GM12878 (cell line): ENCODE measurements around the gene ZCRB1. TPM values are rescaled to one million over a fixed set of nuclear protein-coding genes. Genes with fewer than 3 reads are reported as not detected.

Experiments used
- ATAC-seq: fragments of 200-7000 bp; cut with Tn5 transposase; 3 replicates; pipeline ENCODE4 v1.9.1; 2020; ENCODE audit warnings: mild to moderate bottlenecking, moderate library complexity
- BruUV-seq: library from RNA; stranded (reverse); fragments of 400-500 nt; replicated peaks from 2 replicates; lab custom pipeline; 2021; lab: Mats Ljungman, UMichigan
- CTCF ChIA-PET: fragments of 300-600 bp; sonication (Branson Sonifier 250); formaldehyde crosslinking; extraction: SDS; loops from one replicate; lab custom pipeline; 2021; ENCODE audit warnings: inconsistent platforms; lab: Yijun Ruan, JAX
- POLR2A ChIA-PET: fragments of 350-600 bp; formaldehyde crosslinking; extraction: SDS; loops from one replicate; lab custom pipeline; 2021; ENCODE audit warnings: inconsistent platforms; lab: Charles Lee
- RAD21 ChIA-PET: fragments of 300-600 bp; sonication (Branson Sonifier 250); formaldehyde crosslinking; loops from one replicate; lab custom pipeline; 2023; ENCODE audit warnings: antibody characterized with exemption; ENCODE audit not compliant: unreplicated experiment; lab: Charles Lee
- SMC1A ChIA-PET: fragments of 300-600 bp; sonication (Branson Sonifier 250); formaldehyde crosslinking; loops from one replicate; lab custom pipeline; 2023; ENCODE audit not compliant: unreplicated experiment, uncharacterized antibody; lab: Charles Lee
- DNase-seq: peaks from one replicate; pipeline ENCODE4 v3.0.0-alpha.2; 2011; ENCODE audit warnings: low read depth, low spot score
- FAIRE-seq: peaks from 3 replicates; lab custom pipeline; 2011; peaks lifted over from hg19 to GRCh38; lab: Jason Lieb, UNC
- H2AFZ ChIP-seq: 2 replicates; pipeline ENCODE4 v1.6.0; 2011; ENCODE audit warnings: low read depth, low read length, control low read depth; ENCODE audit not compliant: control insufficient read depth
- H3K27ac ChIP-seq: 2 replicates; pipeline ENCODE4 v1.5.1; 2011; ENCODE audit warnings: control low read depth; ENCODE audit not compliant: control insufficient read depth, insufficient read depth
- H3K27me3 ChIP-seq, 2 experiments: replicated peaks in 1 of 2; 2 replicates each; pipeline versions ENCODE4 v1.6.0 to v1.6.1; 2011; ENCODE audit warnings: low read length in 1 of 2; ENCODE audit not compliant: control insufficient read depth in 2 of 2, insufficient read depth in 2 of 2
- H3K36me3 ChIP-seq, 2 experiments: 2 replicates each; pipeline ENCODE4 v1.5.1; 2011; ENCODE audit warnings: low read length in 1 of 2; ENCODE audit not compliant: control insufficient read depth in 2 of 2, insufficient read depth in 2 of 2
- H3K4me1 ChIP-seq: 2 replicates; pipeline ENCODE4 v1.6.1; 2011; ENCODE audit warnings: mild to moderate bottlenecking, low read length, moderate library complexity, mixed read lengths; ENCODE audit not compliant: control insufficient read depth, insufficient read depth
- H3K4me2 ChIP-seq: 2 replicates; pipeline ENCODE4 v1.6.0; 2011; ENCODE audit warnings: control low read depth; ENCODE audit not compliant: control insufficient read depth, insufficient read depth
- H3K4me3 ChIP-seq: fragments of 200-600 bp; sonication (generic); 2 replicates; pipeline ENCODE4 v1.5.1; 2016
- H3K79me2 ChIP-seq: 2 replicates; pipeline ENCODE4 v1.6.0; 2011; ENCODE audit warnings: low read length; ENCODE audit not compliant: control insufficient read depth, insufficient read depth
- H3K9ac ChIP-seq: 2 replicates; pipeline ENCODE4 v1.8.0; 2011; ENCODE audit warnings: low read length, control low read depth, mixed read lengths; ENCODE audit not compliant: control insufficient read depth, insufficient read depth
- H3K9me3 ChIP-seq: replicated peaks from 3 replicates; pipeline ENCODE4 v1.5.1; 2011; ENCODE audit warnings: mild to moderate bottlenecking, low read length; ENCODE audit not compliant: control insufficient read depth, insufficient read depth
- H4K20me1 ChIP-seq: 2 replicates; pipeline ENCODE4 v1.6.0; 2011; ENCODE audit not compliant: control insufficient read depth, insufficient read depth
- CHD2 ChIP-seq: IDR thresholded peaks from 2 replicates; pipeline ENCODE4 v1.6.1; 2011; ENCODE audit warnings: low read depth, low read length, improper control_type of control experiment, borderline replicate concordance
- CREM ChIP-seq: IDR thresholded peaks from 2 replicates; pipeline ENCODE4 v1.6.1; 2014; ENCODE audit warnings: antibody characterized with exemption, low read depth
- FOXK2 ChIP-seq: fragments of 450-650 bp; IDR thresholded peaks from 2 replicates; pipeline ENCODE4 v1.6.1; 2017; ENCODE audit warnings: mild to moderate bottlenecking, moderate library complexity
- GATAD2B ChIP-seq: fragments of 450-650 bp; conservative IDR thresholded peaks from 2 replicates; pipeline ENCODE4 v1.6.1; 2017; ENCODE audit warnings: low read depth, mild to moderate bottlenecking, moderate library complexity
- HCFC1 ChIP-seq: fragments of 150-350 bp; IDR thresholded peaks from 2 replicates; pipeline ENCODE4 v1.6.1; 2014; ENCODE audit warnings: low read length
- IKZF1 ChIP-seq: fragments of 450-650 bp; conservative IDR thresholded peaks from 2 replicates; pipeline ENCODE4 v1.6.1; 2017; ENCODE audit warnings: antibody characterized with exemption, mild to moderate bottlenecking
- MLLT1 ChIP-seq: fragments of 450-650 bp; IDR thresholded peaks from 2 replicates; pipeline ENCODE4 v1.6.1; 2016; ENCODE audit warnings: mild to moderate bottlenecking
- MXI1 ChIP-seq: fragments of 150-350 bp; IDR thresholded peaks from 2 replicates; pipeline ENCODE4 v1.6.1; 2011; ENCODE audit warnings: low read depth, mild to moderate bottlenecking, inconsistent platforms, low read length, improper control_type of control experiment
- RAD21 ChIP-seq: IDR thresholded peaks from 2 replicates; pipeline ENCODE4 v1.6.1; 2011; ENCODE audit warnings: mild to moderate bottlenecking, low read depth, low read length, moderate library complexity; ENCODE audit not compliant: insufficient read depth
- RUNX3 ChIP-seq: IDR thresholded peaks from 2 replicates; pipeline ENCODE4 v1.6.1; 2012; ENCODE audit warnings: low read length, inconsistent platforms
- SIX5 ChIP-seq: IDR thresholded peaks from 2 replicates; pipeline ENCODE4 v1.6.1; 2011; ENCODE audit warnings: mild to moderate bottlenecking, low read depth, low read length, moderate library complexity; ENCODE audit not compliant: severe bottlenecking
- SMC3 ChIP-seq: IDR thresholded peaks from 2 replicates; pipeline ENCODE4 v1.6.1; 2011; ENCODE audit warnings: low read length, improper control_type of control experiment, borderline replicate concordance
- SUPT20H ChIP-seq: IDR thresholded peaks from 2 replicates; pipeline ENCODE4 v1.6.1; 2011; ENCODE audit warnings: low read depth, mild to moderate bottlenecking, low read length, moderate library complexity, borderline replicate concordance; ENCODE audit not compliant: control insufficient read depth
- WRNIP1 ChIP-seq: IDR thresholded peaks from 2 replicates; pipeline ENCODE4 v1.6.1; 2011; ENCODE audit warnings: low read depth, low read length, improper control_type of control experiment, borderline replicate concordance
- ZBED1 ChIP-seq: IDR thresholded peaks from 2 replicates; pipeline ENCODE4 v1.6.1; 2016; ENCODE audit warnings: borderline replicate concordance
- ZNF274 ChIP-seq: IDR thresholded peaks from one replicate; pipeline ENCODE4 v1.8.0; 2011; ENCODE audit not compliant: insufficient read length, insufficient read depth
- ZSCAN29 ChIP-seq: fragments of 450-650 bp; IDR thresholded peaks from 2 replicates; pipeline ENCODE4 v1.6.1; 2017; ENCODE audit warnings: mild to moderate bottlenecking, moderate library complexity
- WGBS: methylation state at CpG from one replicate; pipeline ENCODE4 v1.1.6; 2016; ENCODE audit warnings: low lambda C conversion rate; ENCODE audit not compliant: insufficient replicate concordance, insufficient coverage; ENCODE audit errors: missing lambda C conversion rate; 5-methylcytosine and 5-hydroxymethylcytosine counted together
- in situ Hi-C: fragments of 300-500 bp; cut with MboI; formaldehyde crosslinking; loops from 9 replicates; pipeline ENCODE4 v1.14.3; 2018; ENCODE audit warnings: mixed read lengths
- intact Hi-C: fragments of 100-400 bp; cut with micrococcal nuclease; formaldehyde crosslinking; loops from one replicate; pipeline ENCODE4 v1.14.2; 2022; ENCODE audit not compliant: unreplicated experiment
- polyA plus RNA-seq, 11 experiments: library from polyadenylated mRNA; depleted of rRNA in 4 of 11; unstranded in 6 of 11; stranded (reverse) in 5 of 11; fragments of >200 nt; fragmentation: Nextera tagmentation in 4 of 11; fragmentation: Illumina TruSeq in 1 of 11; extraction: Ambion mirVana in 4 of 11; extraction: Trizol in 1 of 11; gene quantifications; 1 replicate in 1 of 11; 2 replicates in 10 of 11; pipeline versions ENCODE4 v1.2.1 to v1.2.3, GENCODE V29; 2011 to 2016; ENCODE audit warnings: inconsistent platforms in 2 of 11, missing spikeins in 2 of 11, low read depth in 1 of 11
- total RNA-seq, 4 experiments: library from RNA; depleted of rRNA in 3 of 4; stranded (reverse); fragments of >200 nt in 3 of 4; fragmentation: Illumina TruSeq in 1 of 4; extraction: Trizol in 1 of 4; gene quantifications; 2 replicates each; pipeline versions ENCODE4 v1.2.1 to v1.2.3, GENCODE V29; 2013 to 2021
- TF ChIP-seq, protein P1 (sequence below), 3 experiments: IDR thresholded peaks in 2 of 3; conservative IDR thresholded peaks in 1 of 3; 2 replicates each; pipeline ENCODE4 v1.5.1; 2011; ENCODE audit warnings: low read depth in 3 of 3, low read length in 3 of 3, mild to moderate bottlenecking in 3 of 3, control low read depth in 2 of 3, moderate library complexity in 2 of 3, inconsistent platforms in 1 of 3, mixed read lengths in 1 of 3; ENCODE audit not compliant: control insufficient read depth in 2 of 3, insufficient read depth in 1 of 3; ENCODE audit errors: extremely low read depth in 1 of 3
- TF ChIP-seq, protein P2 (sequence below): IDR thresholded peaks from 2 replicates; pipeline ENCODE4 v1.6.1; 2011; ENCODE audit warnings: borderline replicate concordance, low read depth, mild to moderate bottlenecking, moderate library complexity, low read length; ENCODE audit not compliant: insufficient read depth, poor library complexity, severe bottlenecking

Gene ZCRB1
- total and polyA plus RNA-seq, 10 of the 15 experiments (the other 5 are each of a cell fraction or from before 2014, with no cell fraction given) = 43.3 to 178 (median 88.6) TPM

GRCh38 chr12:42296503-42297109 is 29.3 kb downstream of the ZCRB1 start:
- FAIRE-seq = no peak
- H4K20me1 ChIP-seq = no peaks in the 10 kb centered on the region
- CTCF ChIA-PET = interaction anchor here (1.0 to 3.0 kb wide), 4 partner anchors 30 to 171 kb away, joined by 3 to 15 read pairs (median 6); partner anchors contain the start of gene PPHLN1
- TF ChIP-seq, protein P1, sequence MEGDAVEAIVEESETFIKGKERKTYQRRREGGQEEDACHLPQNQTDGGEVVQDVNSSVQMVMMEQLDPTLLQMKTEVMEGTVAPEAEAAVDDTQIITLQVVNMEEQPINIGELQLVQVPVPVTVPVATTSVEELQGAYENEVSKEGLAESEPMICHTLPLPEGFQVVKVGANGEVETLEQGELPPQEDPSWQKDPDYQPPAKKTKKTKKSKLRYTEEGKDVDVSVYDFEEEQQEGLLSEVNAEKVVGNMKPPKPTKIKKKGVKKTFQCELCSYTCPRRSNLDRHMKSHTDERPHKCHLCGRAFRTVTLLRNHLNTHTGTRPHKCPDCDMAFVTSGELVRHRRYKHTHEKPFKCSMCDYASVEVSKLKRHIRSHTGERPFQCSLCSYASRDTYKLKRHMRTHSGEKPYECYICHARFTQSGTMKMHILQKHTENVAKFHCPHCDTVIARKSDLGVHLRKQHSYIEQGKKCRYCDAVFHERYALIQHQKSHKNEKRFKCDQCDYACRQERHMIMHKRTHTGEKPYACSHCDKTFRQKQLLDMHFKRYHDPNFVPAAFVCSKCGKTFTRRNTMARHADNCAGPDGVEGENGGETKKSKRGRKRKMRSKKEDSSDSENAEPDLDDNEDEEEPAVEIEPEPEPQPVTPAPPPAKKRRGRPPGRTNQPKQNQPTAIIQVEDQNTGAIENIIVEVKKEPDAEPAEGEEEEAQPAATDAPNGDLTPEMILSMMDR (IDR thresholded peaks at IDR 0.05 in 2 of 3, conservative IDR thresholded peaks at IDR 0.05 in 1 of 3; ENCODE audit: control insufficient read depth in 2 of 3, extremely low read depth in 1 of 3, insufficient read depth in 1 of 3, low read depth in 3 of 3, low read length in 3 of 3) = peak; percentile 29 to 64 (median 56); a peak in 5 of 6 replicates
- no peak for TF ChIP-seq SUPT20H
- TF ChIP-seq GATAD2B = no peak
- TF ChIP-seq SMC3 = peak; percentile 21; the same call in 1 of the 2 replicates
- TF ChIP-seq MLLT1 = no peak
- TF ChIP-seq MXI1 = no peak
- TF ChIP-seq SIX5 = no peak
- peak; percentile 25; the same call in 1 of the 2 replicates for TF ChIP-seq RAD21
- no peak for TF ChIP-seq ZBED1
- no peak for TF ChIP-seq FOXK2
- no peak for TF ChIP-seq ZSCAN29
- TF ChIP-seq, protein P2, sequence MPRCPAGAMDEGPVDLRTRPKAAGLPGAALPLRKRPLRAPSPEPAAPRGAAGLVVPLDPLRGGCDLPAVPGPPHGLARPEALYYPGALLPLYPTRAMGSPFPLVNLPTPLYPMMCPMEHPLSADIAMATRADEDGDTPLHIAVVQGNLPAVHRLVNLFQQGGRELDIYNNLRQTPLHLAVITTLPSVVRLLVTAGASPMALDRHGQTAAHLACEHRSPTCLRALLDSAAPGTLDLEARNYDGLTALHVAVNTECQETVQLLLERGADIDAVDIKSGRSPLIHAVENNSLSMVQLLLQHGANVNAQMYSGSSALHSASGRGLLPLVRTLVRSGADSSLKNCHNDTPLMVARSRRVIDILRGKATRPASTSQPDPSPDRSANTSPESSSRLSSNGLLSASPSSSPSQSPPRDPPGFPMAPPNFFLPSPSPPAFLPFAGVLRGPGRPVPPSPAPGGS = no peak
- TF ChIP-seq ZNF274 = no peak
- TF ChIP-seq RUNX3 = no peak
- TF ChIP-seq CHD2 = no peak
- TF ChIP-seq CREM = no peak
- no peak for TF ChIP-seq WRNIP1
- no peak for TF ChIP-seq IKZF1
- no peak for TF ChIP-seq HCFC1

More at GRCh38 chr12:42296503-42297109, 29.3 kb downstream of the ZCRB1 start:
- Histone ChIP-seq H3K9me3 (peaks cover 2% of the 10 kb centered on the region; the same call in 1 of the 3 replicates), H3K4me3 (no peak overlapping the region), H3K4me2 (no peak overlapping the region), H3K79me2 (no peaks in the 10 kb centered on the region), H3K9ac (no peak overlapping the region), H3K4me1 (peaks cover 20% of the 10 kb centered on the region), H3K27ac (no peak overlapping the region), H2AFZ (no peak overlapping the region), H3K36me3 (no peaks in the 10 kb centered on the region), H3K27me3 (no peaks in the 10 kb centered on the region)
- ATAC-seq = peak; percentile 7; the same call in 1 of the 3 replicates
- ChIA-PET POLR2A (interaction anchor here (0.7 kb wide), 1 partner anchor 13 kb away, joined by 8 read pairs; no protein-coding TSS in a partner anchor), SMC1A (no interaction called here), RAD21 (interaction anchor here (0.7 kb wide), 1 partner anchor 1863 kb away, joined by 3 read pairs; no protein-coding TSS in a partner anchor)
- in situ Hi-C loops (no loop called here), intact Hi-C loops (loop anchor here (5.0 kb wide), 1 partner anchor 76 kb away; no protein-coding TSS in a partner anchor)
- no peak for DNase-seq
- 63% methylated on average over 4 of the region's 5 CpGs for WGBS
- no TSS peak for BruUV-seq
